Mucosa of gallbladder (tissue), 1 donor: ENCODE data around the gene ST13. TPM values are rescaled to one million over a fixed set of nuclear protein-coding genes. Genes with fewer than 3 reads are reported as not detected.
"Not testable (repeated sequence)": the region's sequence is repeated elsewhere in the genome, so short reads cannot be mapped to it uniquely, and the experiment has no call there.

ENCODE experiments used
- DNase-seq: peaks from one replicate; pipeline ENCODE4 v3.0.0-alpha.2; 2020; ENCODE audit warnings: low spot score
- total RNA-seq: library from RNA; stranded (reverse); gene quantifications from one replicate; pipeline ENCODE4 v1.2.1, GENCODE V29; 2021
- donor health status: DM: no; HTN: no; CAD: no.

ST13 gene
- total RNA-seq, 1 donor from 2014 or later, result 294 TPM

GRCh38 chr22:40782521-40782920, 73.9 kb downstream of the ST13 start:
- no peak for DNase-seq

GRCh38 chr22:40781749-40782148, 74.7 kb downstream of the ST13 start:
- not testable (repeated sequence) for DNase-seq

Other genes with a start within 250 kb of the ST13 start
- gene MRTFA, start 219.9 kb downstream of the ST13 start, total RNA-seq, result 44.1 TPM
- gene MCHR1, start 177.2 kb downstream of the ST13 start, total RNA-seq, result 0.23 TPM
- 12.5 TPM for gene SLC25A17, start 37.3 kb downstream of the ST13 start, total RNA-seq
- 25.7 TPM for gene XPNPEP3, start 509 bp upstream of the ST13 start, total RNA-seq
- not detected for gene DNAJB7, start 5.5 kb upstream of the ST13 start, total RNA-seq
- gene RBX1, start 94.7 kb upstream of the ST13 start, total RNA-seq, result 39.9 TPM
- 69.3 TPM for gene EP300, start 236.0 kb upstream of the ST13 start, total RNA-seq